Left cardiac atrium (tissue), 4 donors: ENCODE data around the gene MLLT11. TPM values are rescaled to one million over a fixed set of nuclear protein-coding genes. Genes with fewer than 3 reads are reported as not detected.

ENCODE experiments used
- ATAC-seq, 2 donors: fragments of 200-7000 bp; cut with Tn5 transposase; one replicate each; pipeline ENCODE4 v1.9.1; 2020; ENCODE audit warnings: mild to moderate bottlenecking in 2 of 2, moderate library complexity in 2 of 2
- DNase-seq: peaks from one replicate; pipeline ENCODE4 v3.0.0-alpha.2; 2020
- intact Hi-C, 2 donors: fragments of 100-400 bp; cut with DNase I; formaldehyde crosslinking; loops; one replicate each; pipeline versions ENCODE4 v1.14.1 to v1.15.1; 2022 to 2023
- total RNA-seq, 2 donors: library from RNA; stranded (reverse); fragmentation: NEBNext Ultra II Directional; extraction: Animal tissue kit (Norgen Biotek cat#: 25700); gene quantifications; one replicate each; pipeline ENCODE4 v1.2.1, GENCODE V29; 2021
- donor health status: DM: no; HTN: yes; CAD: no.
- donor health status: DM: no; HTN: yes; CAD: no; lungs with severe emphysema.
- donor health status: DM: yes; HTN: yes; CAD: no.
- donor health status: Dilated cardiomyopathy.

Gene MLLT11
- total RNA-seq, 2 donors from 2014 or later: 2.0 to 2.7 TPM

DNA sequence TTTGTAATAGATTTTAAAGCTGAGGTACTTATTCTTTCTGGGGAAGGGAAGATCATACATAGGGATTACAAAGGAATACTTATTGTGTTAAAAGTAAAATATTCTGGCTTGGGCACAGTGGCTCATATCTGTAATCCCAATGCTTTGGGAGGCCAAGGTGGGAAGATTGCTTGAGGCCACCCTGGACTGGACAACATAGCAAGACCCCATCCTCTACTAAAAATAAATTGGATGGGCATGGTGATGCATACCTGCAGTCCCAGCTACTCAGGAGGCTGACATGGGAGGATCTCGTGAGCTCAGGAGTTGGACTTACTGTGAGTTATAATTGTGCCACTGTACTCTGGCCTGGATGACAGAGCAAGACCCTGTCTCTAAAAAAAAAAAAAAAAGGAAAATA is 37.9 kb downstream of the MLLT11 start:
- intact Hi-C loops: loop anchor here in 1 of 2 donors (5.0 kb wide), 1 partner anchor 59 kb away; the partner anchor contains the start of gene TNFAIP8L2
- no peak for DNase-seq
- ATAC-seq: no peak

DNA sequence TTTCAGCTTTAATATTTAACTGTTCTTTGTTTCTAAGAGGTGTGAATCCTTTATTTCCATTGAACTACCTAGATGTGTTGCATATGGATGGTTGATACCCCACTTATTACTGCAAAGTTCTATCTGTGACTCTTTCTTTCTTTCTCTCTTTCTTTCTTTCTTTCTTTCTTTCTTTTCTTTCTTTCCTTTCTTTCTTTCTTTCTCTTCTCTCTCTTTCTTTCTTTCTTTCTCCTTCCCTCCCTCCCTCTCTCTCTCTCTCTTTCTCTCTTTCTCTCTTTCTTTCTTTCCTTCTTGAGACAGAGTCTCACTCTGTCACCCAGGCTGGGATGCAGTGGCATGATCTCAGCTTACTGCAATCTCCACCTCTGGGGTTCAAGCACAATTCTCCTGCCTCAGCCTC is 44.4 kb downstream of the MLLT11 start:
- intact Hi-C loops: no loop called here
- no peak for DNase-seq
- no peak for ATAC-seq

DNA sequence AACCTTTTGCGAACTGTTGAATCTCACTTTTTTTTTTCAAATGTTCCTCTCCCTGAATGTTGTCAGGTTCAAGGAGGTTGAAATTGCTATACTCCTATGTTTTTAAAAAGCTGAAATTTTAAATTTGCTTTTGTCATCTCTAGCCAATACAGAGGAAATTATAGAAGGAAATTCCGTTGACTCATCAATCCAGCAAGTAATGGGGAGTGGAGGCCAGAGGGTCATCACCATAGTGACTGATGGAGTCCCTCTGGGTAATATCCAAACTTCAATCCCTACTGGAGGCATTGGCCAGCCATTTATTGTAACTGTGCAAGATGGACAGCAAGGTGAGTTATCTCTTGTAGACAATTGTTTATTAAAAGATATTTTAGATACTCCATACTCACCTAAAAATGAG is 46.7 kb downstream of the MLLT11 start:
- ATAC-seq (no peak), DNase-seq (no peak)
- intact Hi-C loops: no loop called here

DNA sequence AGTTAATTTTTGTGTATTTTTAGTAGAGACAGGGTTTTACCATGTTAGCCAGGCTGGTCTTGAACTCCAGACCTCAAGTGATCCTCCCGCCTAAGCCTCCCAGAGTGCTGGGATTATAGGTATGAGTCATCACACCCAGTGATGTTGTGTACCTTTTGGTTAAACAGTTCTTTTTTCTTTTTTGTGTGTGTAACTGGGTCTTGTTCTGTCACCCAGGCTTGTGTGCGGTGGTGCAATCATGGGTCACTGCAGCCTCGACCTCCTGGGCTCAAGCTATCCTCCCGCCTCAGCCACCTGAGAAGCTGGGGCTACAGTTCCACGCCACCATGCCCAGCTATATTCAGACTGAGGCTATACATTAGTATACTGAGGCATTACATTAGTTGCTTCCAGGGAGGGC is 48.1 kb downstream of the MLLT11 start:
- DNase-seq (no peak), ATAC-seq (no peak)
- intact Hi-C loops: no loop called here

DNA sequence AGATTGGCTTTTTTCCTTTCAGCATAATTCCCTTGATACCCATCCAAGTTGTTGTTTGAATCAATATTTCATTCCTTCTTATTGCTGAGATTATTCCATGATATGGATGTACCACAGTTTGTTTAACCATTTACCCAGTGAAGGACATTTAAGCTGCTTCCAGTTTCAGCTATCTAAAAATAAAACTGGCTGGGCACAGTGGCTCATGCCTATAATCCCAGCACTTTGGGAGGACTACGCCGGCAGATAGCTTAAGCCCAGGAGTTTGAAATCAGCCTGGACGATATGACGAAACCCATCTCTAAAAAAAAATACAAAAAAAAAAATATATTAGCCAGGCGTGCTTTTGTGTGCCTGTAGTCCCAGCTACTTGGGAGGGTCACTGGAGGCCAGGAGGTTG is 53.7 kb downstream of the MLLT11 start:
- ATAC-seq: no peak
- intact Hi-C loops: no loop called here

More for the DNA sequence above, 53.7 kb downstream of the MLLT11 start:
- no peak for DNase-seq

Other genes starting within 250 kb of the MLLT11 start
- 10 to 100 TPM; 31.9 to 32.5 TPM for gene ARNT, start 183.8 kb upstream of the MLLT11 start, total RNA-seq
- gene CTXND2, start 173.3 kb upstream of the MLLT11 start, total RNA-seq: not detected
- 10 to 100 TPM; 16.3 to 19.9 TPM for gene SETDB1, start 134.0 kb upstream of the MLLT11 start, total RNA-seq
- 100 to 1,000 TPM in 1 of 2 donors, 10 to 100 TPM in 1; 72.0 to 105 TPM for gene CERS2, start 85.6 kb upstream of the MLLT11 start, total RNA-seq
- gene ANXA9, start 78.1 kb upstream of the MLLT11 start, total RNA-seq: under 1 TPM; 0.15 to 0.44 TPM
- 10 to 100 TPM; 32.2 to 36.2 TPM for gene MINDY1, start 53.5 kb upstream of the MLLT11 start, total RNA-seq
- gene PRUNE1, start 51.9 kb upstream of the MLLT11 start, total RNA-seq: 10 to 100 TPM; 33.1 to 36.6 TPM
- under 1 TPM; 0.15 to 0.16 TPM for gene BNIPL, start 23.8 kb upstream of the MLLT11 start, total RNA-seq
- 1 to 10 TPM; 4.8 to 6.5 TPM for gene C1orf56, start 12.6 kb upstream of the MLLT11 start, total RNA-seq
- gene CDC42SE1, start 775 bp upstream of the MLLT11 start, total RNA-seq: 10 to 100 TPM; 36.5 to 55.3 TPM
- 10 to 100 TPM; 13.4 to 15.6 TPM for gene GABPB2, start 10.4 kb downstream of the MLLT11 start, total RNA-seq
- gene SEMA6C, start 86.2 kb downstream of the MLLT11 start, total RNA-seq: 10 to 100 TPM; 23.6 to 37.0 TPM
- gene TNFAIP8L2, start 96.3 kb downstream of the MLLT11 start, total RNA-seq: 1 to 10 TPM; 2.1 to 5.3 TPM
- 10 to 100 TPM in 1 of 2 donors, 1 to 10 TPM in 1; 9.7 to 10.3 TPM for gene LYSMD1, start 105.5 kb downstream of the MLLT11 start, total RNA-seq
- gene SCNM1, start 105.7 kb downstream of the MLLT11 start, total RNA-seq: 10 to 100 TPM; 19.4 to 20.9 TPM
- not detected for gene TMOD4, start 115.6 kb downstream of the MLLT11 start, total RNA-seq
- gene VPS72, start 129.8 kb downstream of the MLLT11 start, total RNA-seq: 10 to 100 TPM; 38.3 to 48.4 TPM
- gene PIP5K1A, start 138.2 kb downstream of the MLLT11 start, total RNA-seq: 10 to 100 TPM; 34.7 to 46.9 TPM
- gene PSMD4, start 194.3 kb downstream of the MLLT11 start, total RNA-seq: 100 to 1,000 TPM; 134 to 136 TPM
- gene ZNF687, start 221.9 kb downstream of the MLLT11 start, total RNA-seq: 10 to 100 TPM; 12.8 to 15.6 TPM